WERI-Rb-1 (cell line): ENCODE results near the gene ACADL.

Experiments
- DNase-seq: peaks from one replicate; pipeline ENCODE4 v3.0.0-alpha.2; 2020
- H3K27ac ChIP-seq: fragments of 250-450 bp; sonication (Bioruptor Pico); 2 replicates; pipeline ENCODE4 v1.5.1; 2020; ENCODE audit warnings: mild to moderate bottlenecking, moderate library complexity
- H3K27me3 ChIP-seq: fragments of 250-450 bp; sonication (Bioruptor Pico); 2 replicates; pipeline ENCODE4 v1.5.1; 2021; ENCODE audit warnings: mild to moderate bottlenecking, low read depth, moderate library complexity; ENCODE audit not compliant: insufficient read depth, severe bottlenecking
- H3K36me3 ChIP-seq: fragments of 250-450 bp; sonication (Bioruptor Pico); 2 replicates; pipeline ENCODE4 v1.5.1; 2020; ENCODE audit warnings: mild to moderate bottlenecking, moderate library complexity
- H3K4me3 ChIP-seq: 2 replicates; pipeline ENCODE4 v1.5.1; 2011; ENCODE audit warnings: low read depth, mild to moderate bottlenecking, control low read depth, low read length
- H3K9me3 ChIP-seq: fragments of 250-450 bp; sonication (Bioruptor Pico); 2 replicates; pipeline ENCODE4 v1.5.1; 2021; ENCODE audit warnings: mild to moderate bottlenecking, moderate library complexity; ENCODE audit not compliant: severe bottlenecking
- CTCF ChIP-seq: IDR thresholded peaks from 2 replicates; pipeline ENCODE4 v1.5.1; 2011; ENCODE audit warnings: low read depth, mild to moderate bottlenecking, control low read depth, inconsistent platforms, low read length

The ACADL gene

GRCh38 chr2:210171309-210172218, 53.7 kb downstream of the ACADL start, which contains the start of gene KANSL1L:
TSS of gene KANSL1L (minus strand) at chr2:210171409. CDS start at chr2:210154582, 16,827 bp downstream.
- H3K36me3 ChIP-seq: peaks cover 3% of the 10 kb centered on the region; the same call in 1 of the 2 replicates
- peak within 1 kb of the TSS; percentile 79 for H3K4me3 ChIP-seq
- peak; percentile 99 for DNase-seq
- peak within 1 kb of the TSS; percentile 100 for H3K27ac ChIP-seq
- H3K9me3 ChIP-seq: no peaks in the 10 kb centered on the region
- no peaks in the 10 kb centered on the region for H3K27me3 ChIP-seq
- no peak for TF ChIP-seq CTCF

- TF ChIP-seq CTCF: no peak
- Histone ChIP-seq H3K4me3 (peak overlapping the region; percentile 79), H3K36me3 (peaks cover 3% of the 10 kb centered on the region; the same call in 1 of the 2 replicates), H3K27me3 (no peaks in the 10 kb centered on the region), H3K27ac (peak overlapping the region; percentile 100), H3K9me3 (no peaks in the 10 kb centered on the region)
- DNase-seq: peak; percentile 99
These were observed 54.6 kb downstream of the ACADL start for GRCh38 chr2:210170446-210171303.

GRCh38 chr2:210170196-210170445, 55.1 kb downstream of the ACADL start:
- peaks cover 3% of the 10 kb centered on the region; the same call in 1 of the 2 replicates for H3K36me3 ChIP-seq
- no peaks in the 10 kb centered on the region for H3K27me3 ChIP-seq
- peak overlapping the region; percentile 100 for H3K27ac ChIP-seq
- no peaks in the 10 kb centered on the region for H3K9me3 ChIP-seq
- peak overlapping the region; percentile 79 for H3K4me3 ChIP-seq
- DNase-seq: no peak
- TF ChIP-seq CTCF: no peak

GRCh38 chr2:210169516-210170195, 55.6 kb downstream of the ACADL start:
- no peak for TF ChIP-seq CTCF
- peaks cover 3% of the 10 kb centered on the region; the same call in 1 of the 2 replicates for H3K36me3 ChIP-seq
- peak overlapping the region; percentile 79 for H3K4me3 ChIP-seq
- no peak for DNase-seq
- H3K27ac ChIP-seq: peak overlapping the region; percentile 100
- H3K27me3 ChIP-seq: no peaks in the 10 kb centered on the region
- no peaks in the 10 kb centered on the region for H3K9me3 ChIP-seq

- no peak overlapping the region for H3K4me3 ChIP-seq
- DNase-seq: no peak
- no peaks in the 10 kb centered on the region for H3K9me3 ChIP-seq
- no peaks in the 10 kb centered on the region for H3K27me3 ChIP-seq
- H3K36me3 ChIP-seq: peaks cover 3% of the 10 kb centered on the region; the same call in 1 of the 2 replicates
- H3K27ac ChIP-seq: no peak overlapping the region
- TF ChIP-seq CTCF: no peak
These were observed 58.0 kb downstream of the ACADL start for GRCh38 chr2:210167227-210167626.
